IPS-NIHi7 (cell line): ENCODE data around the gene VPS33B.

Source experiments
- DNase-seq: peaks from one replicate; pipeline ENCODE4 v3.0.0; 2012; ENCODE audit warnings: mixed read lengths; ENCODE audit errors: extremely low spot score

VPS33B gene

GRCh38 chr15:90982135-90982534 lies 40.3 kb downstream of the VPS33B start:
- no peak for DNase-seq

- DNase-seq: no peak
Observed at GRCh38 chr15:90981681-90982080, 40.7 kb downstream of the VPS33B start.

- DNase-seq: no peak
Observed at GRCh38 chr15:90979582-90979981, 42.8 kb downstream of the VPS33B start.

GRCh38 chr15:90974216-90974615 lies 48.2 kb downstream of the VPS33B start:
- DNase-seq: no peak

GRCh38 chr15:90972133-90972532 lies 50.3 kb downstream of the VPS33B start:
- DNase-seq: no peak

- DNase-seq: no peak
Observed at GRCh38 chr15:90970274-90970673, 52.1 kb downstream of the VPS33B start.

GRCh38 chr15:90968434-90968833 lies 54.0 kb downstream of the VPS33B start:
- no peak for DNase-seq

GRCh38 chr15:90967206-90967605 lies 55.2 kb downstream of the VPS33B start:
- no peak for DNase-seq

- DNase-seq: no peak
Observed at GRCh38 chr15:90966262-90966661, 56.1 kb downstream of the VPS33B start.

- no peak for DNase-seq
Observed at GRCh38 chr15:90962021-90962420, 60.4 kb downstream of the VPS33B start.

- DNase-seq: no peak
Observed at GRCh38 chr15:90960298-90961091, 61.9 kb downstream of the VPS33B start.

- no peak for DNase-seq
Observed at GRCh38 chr15:90959894-90960293, 62.5 kb downstream of the VPS33B start.

GRCh38 chr15:90959028-90959595 lies 63.3 kb downstream of the VPS33B start:
- no peak for DNase-seq

- no peak for DNase-seq
Observed at GRCh38 chr15:90957791-90958190, 64.6 kb downstream of the VPS33B start.

GRCh38 chr15:90957031-90957790 lies 65.2 kb downstream of the VPS33B start:
- DNase-seq: peak; percentile 58

GRCh38 chr15:90956274-90957030 lies 65.9 kb downstream of the VPS33B start:
- peak; percentile 94 for DNase-seq

- no peak for DNase-seq
Observed at GRCh38 chr15:90955624-90956273, 66.6 kb downstream of the VPS33B start.

- DNase-seq: peak; percentile 99
Observed at GRCh38 chr15:90954712-90955623, 67.4 kb downstream of the VPS33B start, which contains the start of gene RCCD1. RCCD1 (plus strand) TSS chr15:90954884; CDS start chr15:90956735, 1,851 bp downstream.

- DNase-seq: no peak
Observed at GRCh38 chr15:90953947-90954711, 68.3 kb downstream of the VPS33B start.
